ENCODE results near the gene PLEKHM1. TPM values are rescaled to one million over a fixed set of nuclear protein-coding genes. Genes with fewer than 3 reads are reported as not detected.

PLEKHM1 gene
- total and polyA plus RNA-seq, 10 donors = 7.4 to 121 (median 80.0) TPM

DNA sequence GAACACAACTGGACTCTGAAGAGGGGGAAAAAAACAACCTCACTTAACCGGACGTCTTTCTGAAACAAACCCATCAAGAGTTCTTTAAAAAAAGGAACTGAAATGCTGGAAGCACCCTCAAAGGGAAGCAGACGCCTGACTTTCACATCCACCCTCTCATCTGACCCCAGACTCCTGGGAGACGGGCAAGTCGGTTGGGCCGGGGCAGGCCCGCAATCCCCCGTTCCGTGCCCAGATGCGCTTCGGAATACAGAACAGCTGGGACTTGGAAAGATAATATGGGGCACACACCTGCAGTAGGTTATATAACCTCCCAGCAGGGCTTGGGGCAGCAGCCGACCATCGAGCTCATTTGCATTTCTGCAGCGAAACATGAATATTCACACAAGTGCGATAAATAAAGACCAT, 61.6 kb downstream of the PLEKHM1 start:
- Histone ChIP-seq H3K4me3 (peak overlapping the region in 6 of 8 donors; percentile 0 to 62 (median 24)), H3K36me3 (peaks cover 0 to 19% (median 0%) of the 10 kb centered on the region in 6 donors), H3K27me3 (replicated peaks in 1 of 7) (peaks cover 0 to 25% (median 0%) of the 10 kb centered on the region in 7 donors), H3K27ac (peak overlapping the region; percentile 35 to 93 (median 84)), H3K9me3 (no peaks in the 10 kb centered on the region), H3K4me1 (peaks cover 14 to 87% (median 72%) of the 10 kb centered on the region in 6 donors)
- 27 to 36% (median 29%) methylated on average over 15 of the region's 15 CpGs for WGBS, 5 donors
- intact Hi-C loops (cut with DNase I; ENCODE audit: low total_unique reads) = no loop called here
- DNase-seq = peak; percentile 85
- TF ChIP-seq, protein P1, sequence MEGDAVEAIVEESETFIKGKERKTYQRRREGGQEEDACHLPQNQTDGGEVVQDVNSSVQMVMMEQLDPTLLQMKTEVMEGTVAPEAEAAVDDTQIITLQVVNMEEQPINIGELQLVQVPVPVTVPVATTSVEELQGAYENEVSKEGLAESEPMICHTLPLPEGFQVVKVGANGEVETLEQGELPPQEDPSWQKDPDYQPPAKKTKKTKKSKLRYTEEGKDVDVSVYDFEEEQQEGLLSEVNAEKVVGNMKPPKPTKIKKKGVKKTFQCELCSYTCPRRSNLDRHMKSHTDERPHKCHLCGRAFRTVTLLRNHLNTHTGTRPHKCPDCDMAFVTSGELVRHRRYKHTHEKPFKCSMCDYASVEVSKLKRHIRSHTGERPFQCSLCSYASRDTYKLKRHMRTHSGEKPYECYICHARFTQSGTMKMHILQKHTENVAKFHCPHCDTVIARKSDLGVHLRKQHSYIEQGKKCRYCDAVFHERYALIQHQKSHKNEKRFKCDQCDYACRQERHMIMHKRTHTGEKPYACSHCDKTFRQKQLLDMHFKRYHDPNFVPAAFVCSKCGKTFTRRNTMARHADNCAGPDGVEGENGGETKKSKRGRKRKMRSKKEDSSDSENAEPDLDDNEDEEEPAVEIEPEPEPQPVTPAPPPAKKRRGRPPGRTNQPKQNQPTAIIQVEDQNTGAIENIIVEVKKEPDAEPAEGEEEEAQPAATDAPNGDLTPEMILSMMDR (IDR thresholded peaks at IDR 0.05 in 8 of 11, conservative IDR thresholded peaks at IDR 0.05 in 3 of 11) = no peak
- TF ChIP-seq POLR2A (IDR thresholded peaks at IDR 0.05) = no peak
- peak in 2 of 3 donors; percentile 15 to 21 for TF ChIP-seq POLR2AphosphoS5 (IDR thresholded peaks at IDR 0.05)

DNA sequence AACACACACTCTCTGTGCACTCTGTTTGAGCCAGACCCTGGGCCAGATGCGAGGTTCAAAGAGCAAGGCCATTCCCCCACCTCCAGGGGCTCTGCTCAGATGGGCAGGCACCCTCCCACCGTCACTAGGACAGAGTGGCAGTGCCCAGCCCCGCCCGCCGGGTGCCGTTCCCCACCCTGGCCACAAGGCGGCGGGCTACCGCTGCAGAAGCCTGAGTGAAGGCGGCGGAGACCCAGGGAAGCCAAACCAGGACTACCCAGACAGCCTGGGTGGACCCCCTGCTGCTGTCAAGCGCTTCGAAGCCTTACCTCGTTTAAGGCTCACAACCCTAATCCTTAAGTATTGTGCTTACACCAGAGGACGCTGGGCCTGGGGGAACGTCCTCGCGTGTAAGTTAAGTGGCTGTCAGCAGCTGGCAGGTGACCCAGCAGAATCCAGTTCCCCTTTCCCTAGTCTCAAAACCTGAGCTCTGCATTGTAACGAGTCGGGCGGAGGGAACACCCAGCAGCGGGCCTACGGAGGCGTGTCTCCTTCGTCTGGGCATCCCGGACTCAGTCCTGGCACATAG, 62.4 kb downstream of the PLEKHM1 start:
- H3K4me1 ChIP-seq = peaks cover 14 to 79% (median 65%) of the 10 kb centered on the region in 6 donors
- TF ChIP-seq POLR2AphosphoS5 (IDR thresholded peaks at IDR 0.05) (peak; percentile 66 to 86 (median 67)), POLR2A (IDR thresholded peaks at IDR 0.05) (no peak)
- TF ChIP-seq, protein P1 (IDR thresholded peaks at IDR 0.05 in 8 of 11, conservative IDR thresholded peaks at IDR 0.05 in 3 of 11) = peak; percentile 95 to 100 (median 99)
- peak; percentile 95 for DNase-seq
- intact Hi-C loops (cut with DNase I; ENCODE audit: low total_unique reads) = no loop called here
- H3K27me3 ChIP-seq (replicated peaks in 1 of 7) = peaks cover 0 to 25% (median 0%) of the 10 kb centered on the region in 7 donors
- peak overlapping the region; percentile 35 to 93 (median 84) for H3K27ac ChIP-seq
- peaks cover 0 to 19% (median 0%) of the 10 kb centered on the region in 6 donors for H3K36me3 ChIP-seq
- H3K9me3 ChIP-seq = no peaks in the 10 kb centered on the region
- WGBS, 5 donors = 3 to 10% (median 6%) methylated on average over 25 to 26 of the region's 26 CpGs
- H3K4me3 ChIP-seq = peak overlapping the region in 7 of 8 donors; percentile 3 to 62 (median 25)

DNA sequence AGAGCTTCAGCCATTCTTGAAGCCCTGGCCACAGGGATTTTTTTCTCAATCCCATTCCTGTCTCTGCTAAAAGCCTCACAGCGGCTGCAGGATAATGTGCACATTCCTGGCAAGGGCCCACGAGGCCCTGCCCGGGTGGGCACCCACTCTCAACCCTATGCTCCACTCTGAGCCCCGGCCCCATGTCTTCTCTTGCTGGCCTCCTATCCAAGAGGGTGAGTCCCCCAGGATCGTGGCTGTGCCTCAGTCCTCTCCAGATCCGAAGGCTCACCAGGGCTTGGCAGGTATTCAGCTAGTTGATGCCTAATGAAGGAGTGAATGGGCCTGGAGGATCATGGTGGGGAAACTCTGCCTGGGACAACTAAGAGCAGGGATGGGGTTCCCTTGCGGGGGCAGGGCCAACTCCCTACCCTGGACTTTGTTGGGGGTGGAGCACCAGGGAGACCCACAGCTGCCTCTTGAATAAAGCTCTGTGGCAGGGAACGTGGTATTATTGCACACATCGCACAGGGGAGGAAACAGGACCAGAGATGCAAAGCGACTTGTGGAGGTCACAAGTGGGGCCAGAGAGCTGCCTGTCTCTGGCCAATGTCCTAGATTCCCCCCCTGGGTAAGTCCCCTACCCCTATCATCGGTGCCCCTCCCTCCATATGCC, 63.2 kb downstream of the PLEKHM1 start:
- peak; percentile 72 for DNase-seq
- peak overlapping the region in 1 of 8 donors; percentile 62 for H3K4me3 ChIP-seq
- no peaks in the 10 kb centered on the region for H3K9me3 ChIP-seq
- H3K27me3 ChIP-seq (replicated peaks in 1 of 7) = peaks cover 0 to 25% (median 0%) of the 10 kb centered on the region in 7 donors
- no peak for TF ChIP-seq POLR2AphosphoS5 (IDR thresholded peaks at IDR 0.05)
- no peak for TF ChIP-seq POLR2A (IDR thresholded peaks at IDR 0.05)
- TF ChIP-seq, protein P1 (IDR thresholded peaks at IDR 0.05 in 8 of 11, conservative IDR thresholded peaks at IDR 0.05 in 3 of 11) = no peak
- intact Hi-C loops (cut with DNase I; ENCODE audit: low total_unique reads) = no loop called here
- 84 to 89% (median 86%) methylated on average over 9 to 11 of the region's 11 CpGs for WGBS, 5 donors
- H3K36me3 ChIP-seq = peaks cover 0 to 19% (median 0%) of the 10 kb centered on the region in 6 donors
- peaks cover 14 to 71% (median 58%) of the 10 kb centered on the region in 6 donors for H3K4me1 ChIP-seq
- H3K27ac ChIP-seq = peak overlapping the region in 5 of 8 donors; percentile 82 to 93 (median 87)

DNA sequence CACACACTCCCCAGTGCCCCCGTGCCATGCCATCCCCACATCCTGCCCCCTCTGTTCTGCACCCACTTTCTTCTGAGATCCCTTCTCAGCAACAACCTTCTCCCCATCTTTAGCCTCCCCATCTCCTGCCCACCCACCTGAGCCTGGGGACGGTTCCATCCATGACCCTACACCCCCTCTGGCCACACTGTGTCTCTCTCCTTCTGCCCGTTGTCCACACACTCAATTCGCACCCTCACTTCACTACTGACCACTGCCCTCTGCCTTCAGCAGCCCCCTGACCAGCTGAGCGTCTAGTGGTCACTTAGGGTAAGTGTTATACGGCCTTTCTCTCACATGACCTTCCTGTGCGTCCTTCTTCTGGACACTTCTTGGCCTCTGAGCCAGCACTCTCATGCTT, 64.0 kb downstream of the PLEKHM1 start:
- Histone ChIP-seq H3K36me3 (peaks cover 0 to 25% (median 0%) of the 10 kb centered on the region in 6 donors), H3K4me3 (no peak overlapping the region), H3K27me3 (replicated peaks in 1 of 7) (peaks cover 0 to 23% (median 0%) of the 10 kb centered on the region in 7 donors), H3K27ac (no peak overlapping the region), H3K4me1 (peaks cover 14 to 64% (median 51%) of the 10 kb centered on the region in 6 donors), H3K9me3 (no peaks in the 10 kb centered on the region)
- TF ChIP-seq POLR2A (IDR thresholded peaks at IDR 0.05) = no peak
- WGBS, 5 donors = 69 to 88% (median 78%) methylated on average over 7 of the region's 7 CpGs
- intact Hi-C loops (cut with DNase I; ENCODE audit: low total_unique reads) = no loop called here
- peak; percentile 36 for DNase-seq

Measured in spleen (tissue), 11 donors.